GM12878 (cell line): ENCODE measurements around the gene BANP.

Source experiments
- JUND ChIP-seq: IDR thresholded peaks from 2 replicates; pipeline ENCODE4 v1.6.1; 2012; ENCODE audit warnings: low read depth, mild to moderate bottlenecking, low read length, improper control_type of control experiment, moderate library complexity
- NFIC ChIP-seq: IDR thresholded peaks from 2 replicates; pipeline ENCODE4 v1.6.1; 2012; ENCODE audit warnings: low read depth, mild to moderate bottlenecking, inconsistent platforms, low read length, moderate library complexity
- PAX5 ChIP-seq: IDR thresholded peaks from 2 replicates; pipeline ENCODE4 v1.6.1; 2011; ENCODE audit warnings: low read depth, low read length, borderline replicate concordance
- SIN3A ChIP-seq: IDR thresholded peaks from 2 replicates; pipeline ENCODE4 v1.6.1; 2012; ENCODE audit warnings: low read depth, low read length, improper control_type of control experiment
- ZNF687 ChIP-seq: fragments of 450-650 bp; IDR thresholded peaks from 2 replicates; pipeline ENCODE4 v1.6.1; 2017; ENCODE audit warnings: mild to moderate bottlenecking, moderate library complexity
- TF ChIP-seq, protein P1 (sequence below), 3 experiments: IDR thresholded peaks in 2 of 3; conservative IDR thresholded peaks in 1 of 3; 2 replicates each; pipeline ENCODE4 v1.5.1; 2011; ENCODE audit warnings: low read depth in 3 of 3, low read length in 3 of 3, mild to moderate bottlenecking in 3 of 3, control low read depth in 2 of 3, moderate library complexity in 2 of 3, inconsistent platforms in 1 of 3, mixed read lengths in 1 of 3; ENCODE audit not compliant: control insufficient read depth in 2 of 3, insufficient read depth in 1 of 3; ENCODE audit errors: extremely low read depth in 1 of 3

DNA sequence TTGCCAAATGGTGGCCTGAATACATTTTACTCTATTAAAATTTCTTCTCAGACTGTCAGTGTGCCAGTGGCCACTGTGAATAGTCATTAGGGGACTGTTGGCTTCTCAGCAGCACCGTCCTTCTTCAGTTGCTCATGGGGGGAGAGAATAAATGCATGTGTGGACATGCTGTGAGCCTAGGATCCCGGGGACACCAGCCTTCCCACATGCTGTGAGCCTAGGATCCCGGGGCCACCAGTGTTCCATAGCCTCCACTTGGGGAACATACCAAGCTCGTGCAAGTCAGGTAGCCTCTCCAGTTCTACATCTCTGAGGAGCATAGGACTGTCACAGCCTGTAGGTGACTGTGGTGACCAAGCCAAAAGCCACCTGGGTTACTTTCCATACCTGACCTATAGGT, 51.5 kb downstream of the BANP start:
- TF ChIP-seq, protein P1, sequence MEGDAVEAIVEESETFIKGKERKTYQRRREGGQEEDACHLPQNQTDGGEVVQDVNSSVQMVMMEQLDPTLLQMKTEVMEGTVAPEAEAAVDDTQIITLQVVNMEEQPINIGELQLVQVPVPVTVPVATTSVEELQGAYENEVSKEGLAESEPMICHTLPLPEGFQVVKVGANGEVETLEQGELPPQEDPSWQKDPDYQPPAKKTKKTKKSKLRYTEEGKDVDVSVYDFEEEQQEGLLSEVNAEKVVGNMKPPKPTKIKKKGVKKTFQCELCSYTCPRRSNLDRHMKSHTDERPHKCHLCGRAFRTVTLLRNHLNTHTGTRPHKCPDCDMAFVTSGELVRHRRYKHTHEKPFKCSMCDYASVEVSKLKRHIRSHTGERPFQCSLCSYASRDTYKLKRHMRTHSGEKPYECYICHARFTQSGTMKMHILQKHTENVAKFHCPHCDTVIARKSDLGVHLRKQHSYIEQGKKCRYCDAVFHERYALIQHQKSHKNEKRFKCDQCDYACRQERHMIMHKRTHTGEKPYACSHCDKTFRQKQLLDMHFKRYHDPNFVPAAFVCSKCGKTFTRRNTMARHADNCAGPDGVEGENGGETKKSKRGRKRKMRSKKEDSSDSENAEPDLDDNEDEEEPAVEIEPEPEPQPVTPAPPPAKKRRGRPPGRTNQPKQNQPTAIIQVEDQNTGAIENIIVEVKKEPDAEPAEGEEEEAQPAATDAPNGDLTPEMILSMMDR (IDR thresholded peaks at IDR 0.05 in 2 of 3, conservative IDR thresholded peaks at IDR 0.05 in 1 of 3; ENCODE audit: control insufficient read depth in 2 of 3, extremely low read depth in 1 of 3, insufficient read depth in 1 of 3, low read depth in 3 of 3, low read length in 3 of 3) = no peak
- no peak for TF ChIP-seq JUND
- no peak for TF ChIP-seq NFIC
- no peak for TF ChIP-seq SIN3A
- TF ChIP-seq ZNF687 = no peak
- TF ChIP-seq PAX5 = no peak
